ENCODE measurements around the gene SPACA1.
"Not testable (repeated sequence)": the region's sequence is repeated elsewhere in the genome, so short reads cannot be mapped to it uniquely, and the experiment has no call there.

The SPACA1 gene, protein sequence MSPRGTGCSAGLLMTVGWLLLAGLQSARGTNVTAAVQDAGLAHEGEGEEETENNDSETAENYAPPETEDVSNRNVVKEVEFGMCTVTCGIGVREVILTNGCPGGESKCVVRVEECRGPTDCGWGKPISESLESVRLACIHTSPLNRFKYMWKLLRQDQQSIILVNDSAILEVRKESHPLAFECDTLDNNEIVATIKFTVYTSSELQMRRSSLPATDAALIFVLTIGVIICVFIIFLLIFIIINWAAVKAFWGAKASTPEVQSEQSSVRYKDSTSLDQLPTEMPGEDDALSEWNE

GRCh38 chr6:88047510-88048150, at the start of gene SPACA1:
TSS of gene SPACA1 (plus strand) at chr6:88047841. CDS start at chr6:88047906, 65 bp downstream.
- no peak for DNase-seq (ENCODE audit: low read depth in 2 of 2)

DNA sequence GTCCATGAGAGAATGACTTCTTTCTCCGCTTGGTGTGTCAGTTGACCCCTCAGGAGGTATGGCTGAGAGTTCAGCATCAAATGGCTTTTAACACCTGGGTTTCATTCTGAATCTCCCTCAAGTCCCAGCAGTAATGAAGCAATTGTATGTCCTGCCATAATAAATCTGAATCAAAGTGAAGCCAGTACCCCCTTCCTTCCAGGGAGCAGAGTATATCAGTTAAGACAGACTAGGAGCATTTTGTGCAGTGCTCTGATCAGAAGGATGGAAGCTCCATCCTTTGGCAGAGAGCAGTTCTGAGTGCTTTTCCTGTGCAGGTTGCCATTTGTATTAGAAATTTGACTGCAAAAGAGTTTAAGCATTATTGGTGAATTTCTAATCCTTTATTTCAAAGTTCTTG, 46.9 kb upstream of the SPACA1 start:
- no peak for DNase-seq (ENCODE audit: low read depth in 2 of 2)

- not testable (repeated sequence) for DNase-seq (ENCODE audit: low read depth in 2 of 2)
These were observed 46.4 kb upstream of the SPACA1 start for GRCh38 chr6:88001279-88001678.

DNA sequence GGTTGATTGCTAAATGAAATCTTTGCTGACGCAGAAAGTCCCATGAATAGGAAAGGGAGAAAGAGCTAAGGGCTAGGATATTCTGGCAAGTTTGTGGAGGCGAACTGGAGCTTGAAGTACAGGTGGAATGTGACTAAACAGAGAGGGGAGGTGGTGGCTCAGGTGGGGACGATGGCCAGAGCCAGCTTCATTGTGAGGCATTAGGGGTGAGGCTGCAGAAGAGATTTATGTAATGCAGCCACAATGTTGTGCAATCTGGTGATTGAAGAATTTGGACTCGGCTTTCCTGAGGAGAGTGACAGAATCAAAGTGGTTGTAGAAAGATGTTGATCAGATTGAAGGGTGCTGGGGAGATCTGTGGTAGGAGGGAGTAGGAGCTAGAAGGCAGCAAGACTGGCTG, 42.9 kb upstream of the SPACA1 start:
- no peak for DNase-seq (ENCODE audit: low read depth in 2 of 2)

DNA sequence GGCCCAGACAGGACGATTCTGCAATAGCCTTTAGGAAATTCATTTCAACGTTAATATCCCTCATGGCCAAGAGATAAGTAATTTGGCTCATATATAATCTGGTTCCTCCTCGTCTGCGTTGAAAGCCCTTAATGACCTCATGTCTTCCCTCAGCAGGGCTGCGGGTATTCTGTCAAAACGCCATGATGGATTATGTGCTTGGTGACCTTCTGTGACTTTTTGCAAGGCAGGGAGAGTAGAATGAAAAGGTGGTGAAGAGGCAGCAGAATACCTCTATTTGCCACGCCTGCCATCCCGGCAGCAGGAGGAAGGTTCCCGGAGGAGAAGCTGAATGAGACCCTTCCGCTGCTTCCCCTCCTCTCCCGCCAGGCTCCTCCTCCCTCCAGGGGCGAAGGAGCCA, 41.1 kb upstream of the SPACA1 start:
- DNase-seq (ENCODE audit: low read depth in 2 of 2): no peak

DNA sequence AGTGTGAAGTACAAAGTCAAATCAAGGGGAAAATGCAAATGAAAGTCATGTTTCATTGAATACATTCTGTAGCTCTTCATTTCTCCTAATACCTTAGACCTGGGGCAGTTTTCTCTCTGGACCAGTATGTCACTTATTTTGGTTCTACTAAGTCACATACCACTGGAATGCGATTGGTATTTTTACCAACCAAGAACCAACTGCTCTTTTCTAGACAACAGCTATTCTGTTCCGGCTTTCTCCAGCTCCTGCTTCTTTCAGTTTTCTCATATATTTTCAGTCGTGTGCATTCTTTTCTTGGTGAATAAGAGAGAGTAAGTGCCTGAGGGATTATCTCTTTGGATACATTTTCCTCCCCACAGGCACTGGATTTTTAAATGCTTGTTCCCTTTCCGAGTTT, 39.2 kb upstream of the SPACA1 start:
- DNase-seq (ENCODE audit: low read depth in 2 of 2): no peak

GRCh38 chr6:88008831-88009231, 38.8 kb upstream of the SPACA1 start:
- DNase-seq (ENCODE audit: low read depth in 2 of 2): no peak

GRCh38 chr6:88013015-88013414, 34.6 kb upstream of the SPACA1 start:
- DNase-seq (ENCODE audit: low read depth in 2 of 2): no peak

GRCh38 chr6:88013554-88013953, 34.1 kb upstream of the SPACA1 start:
- DNase-seq (ENCODE audit: low read depth in 2 of 2): no peak

DNA sequence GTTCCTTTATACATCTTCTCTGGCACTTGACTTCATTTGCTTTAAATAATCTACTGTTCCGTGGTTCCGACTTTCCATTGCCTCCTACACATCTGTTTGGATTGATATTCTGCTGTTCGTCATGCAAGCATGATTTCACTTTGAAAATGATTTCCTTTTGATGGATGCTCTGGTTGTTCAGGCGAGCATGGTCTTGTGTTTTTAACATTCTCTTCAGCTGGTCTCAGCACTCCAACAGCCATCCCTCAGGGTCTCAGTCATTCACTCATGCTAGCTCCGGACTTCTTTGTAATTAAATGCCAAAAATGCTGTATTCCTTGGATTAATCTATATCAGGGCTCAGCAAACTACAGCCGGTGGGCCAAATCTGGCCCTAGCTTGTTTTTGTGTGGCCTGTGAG, 27.2 kb upstream of the SPACA1 start:
- no peak for DNase-seq (ENCODE audit: low read depth in 2 of 2)

- DNase-seq (ENCODE audit: low read depth in 2 of 2): no peak
These were observed 22.9 kb upstream of the SPACA1 start for GRCh38 chr6:88024696-88025095.

DNA sequence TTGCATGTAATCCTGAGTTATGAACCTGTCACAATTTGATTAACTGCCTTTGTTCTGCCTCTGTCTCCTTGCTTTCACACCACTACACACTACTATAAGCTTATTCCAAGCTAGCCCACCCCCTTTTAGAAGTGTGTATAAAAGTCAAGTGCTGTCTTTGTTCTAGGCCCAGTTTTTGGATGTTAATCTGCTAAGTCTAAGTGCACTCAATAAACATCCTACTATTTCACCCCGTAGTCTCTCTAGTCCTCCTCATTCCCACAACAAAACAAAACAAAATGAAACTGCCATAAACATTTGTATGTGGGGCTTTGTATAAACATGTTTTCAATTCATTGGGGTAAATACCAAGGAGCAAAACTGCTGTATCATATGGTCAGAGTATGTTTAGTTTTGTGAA, 16.1 kb upstream of the SPACA1 start:
- DNase-seq (ENCODE audit: low read depth in 2 of 2): no peak

- no peak for DNase-seq (ENCODE audit: low read depth in 2 of 2)
These were observed 3.1 kb upstream of the SPACA1 start for GRCh38 chr6:88044530-88044929.

GRCh38 chr6:88045521-88046136, 2.0 kb upstream of the SPACA1 start:
- DNase-seq (ENCODE audit: low read depth in 2 of 2): no peak

GRCh38 chr6:88048578-88048977, 937 bp downstream of the SPACA1 start:
- DNase-seq (ENCODE audit: low read depth in 2 of 2): no peak

DNA sequence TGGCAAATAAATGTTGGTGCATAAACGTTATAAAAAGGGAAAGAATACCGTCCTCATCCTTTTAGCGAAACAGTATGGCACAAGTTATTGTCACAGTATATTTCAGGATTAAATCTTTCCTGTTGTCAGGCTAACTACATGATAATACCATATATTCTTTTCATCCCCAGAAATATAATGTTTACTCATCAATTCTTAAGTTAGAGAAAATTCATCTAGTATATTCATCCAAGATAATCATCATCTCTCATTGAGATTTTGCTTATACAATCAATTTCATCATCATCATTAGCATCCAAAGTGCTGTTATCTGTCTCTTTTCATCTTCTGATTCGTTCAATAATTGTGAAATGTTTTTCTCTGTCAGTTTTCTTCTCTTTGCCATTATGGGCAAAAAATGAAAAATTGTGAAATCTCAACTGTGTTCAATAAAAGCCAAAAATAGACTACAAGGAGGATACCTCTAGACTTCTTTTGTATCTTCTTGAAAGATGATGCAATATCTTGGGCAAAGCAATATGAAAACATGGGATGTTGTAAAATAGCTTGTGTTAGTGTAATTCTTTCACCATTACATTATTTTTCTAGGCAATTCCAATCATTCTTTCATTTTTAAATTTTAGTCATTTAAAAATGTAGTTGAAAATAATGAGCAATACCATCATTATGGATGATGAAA, 2.6 kb downstream of the SPACA1 start:
- DNase-seq (ENCODE audit: low read depth in 2 of 2): no peak

GRCh38 chr6:88059191-88059590, 11.6 kb downstream of the SPACA1 start:
- DNase-seq (ENCODE audit: low read depth in 2 of 2): no peak

- DNase-seq (ENCODE audit: low read depth in 2 of 2): no peak
These were observed 14.7 kb downstream of the SPACA1 start for GRCh38 chr6:88062376-88062775.

DNA sequence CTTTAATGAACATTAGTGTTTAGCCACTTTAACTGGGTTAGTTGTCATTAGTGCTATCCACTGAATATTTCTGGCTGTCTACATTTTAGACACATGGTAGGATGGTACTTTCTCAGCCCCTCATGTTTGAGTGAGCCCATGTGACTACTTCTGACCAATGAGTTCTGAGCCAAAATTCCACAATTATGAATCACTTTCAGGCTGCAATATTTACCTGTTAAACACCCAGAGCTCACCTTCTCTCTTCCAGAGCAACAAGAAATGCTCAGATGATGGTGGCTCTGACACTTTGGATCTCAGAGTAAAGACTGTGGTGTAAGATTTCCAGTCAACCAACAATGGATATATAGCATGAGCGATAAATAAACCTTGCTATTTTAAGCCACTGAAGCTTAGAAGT, 24.8 kb downstream of the SPACA1 start:
- DNase-seq (ENCODE audit: low read depth in 2 of 2): no peak

DNA sequence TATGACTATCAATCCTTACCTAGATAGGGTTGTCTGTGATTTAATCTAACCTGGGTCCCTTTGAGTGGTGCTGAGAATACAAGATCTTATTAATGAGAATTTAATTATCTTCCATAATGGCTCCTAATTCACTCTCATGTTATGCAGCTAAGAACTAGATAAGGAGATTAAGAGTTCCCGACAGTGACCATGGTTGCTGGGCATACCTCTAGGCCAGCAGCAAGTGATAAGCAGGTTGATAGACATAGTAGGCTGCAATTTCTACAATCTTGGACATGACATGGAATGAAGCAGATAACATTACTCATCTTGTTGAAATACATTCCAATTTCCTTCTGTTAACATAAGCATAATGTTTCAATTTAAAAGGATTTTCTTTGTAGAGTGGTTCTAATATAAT, 27.1 kb downstream of the SPACA1 start:
- DNase-seq (ENCODE audit: low read depth in 2 of 2): no peak

- no peak for DNase-seq (ENCODE audit: low read depth in 2 of 2)
These were observed 29.7 kb downstream of the SPACA1 start for GRCh38 chr6:88077305-88077704.

DNA sequence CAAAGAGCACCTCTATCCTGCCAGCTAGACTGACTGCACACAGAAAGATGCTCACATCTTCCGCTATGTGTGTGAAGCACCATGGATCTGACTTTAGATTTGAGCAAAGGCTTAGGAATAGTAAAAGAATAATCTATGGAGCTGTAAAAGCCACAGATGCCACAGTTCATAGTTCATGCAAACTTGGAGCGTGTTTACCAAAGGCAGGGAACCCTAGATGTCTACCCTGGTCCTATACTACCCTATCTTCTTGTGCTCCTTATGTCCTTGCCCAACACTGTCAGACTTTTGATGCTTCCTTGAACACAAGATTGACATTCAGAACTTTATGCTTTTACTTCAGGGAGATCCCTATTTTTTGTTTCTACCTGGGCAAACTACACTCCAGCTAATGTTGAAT, 39.2 kb downstream of the SPACA1 start:
- DNase-seq (ENCODE audit: low read depth in 2 of 2): no peak

DNA sequence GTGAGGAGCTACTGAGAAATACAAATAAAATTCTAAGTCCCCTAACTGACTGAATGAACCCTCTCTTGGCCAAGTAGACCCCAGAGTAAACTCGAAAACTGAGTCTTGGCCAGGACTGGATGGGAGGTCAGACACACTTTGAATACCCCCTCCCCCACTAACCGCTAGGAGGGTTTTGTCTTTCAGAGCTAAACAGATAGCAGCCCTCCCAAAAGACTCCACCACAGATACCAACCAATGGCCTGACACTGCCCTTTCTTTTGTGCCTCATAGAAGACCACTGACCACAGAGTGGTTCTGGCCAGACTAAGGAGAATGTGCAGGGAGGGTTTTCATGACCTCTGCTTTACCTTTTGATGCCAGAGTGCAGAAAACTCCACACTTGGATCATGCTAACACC, 42.1 kb downstream of the SPACA1 start:
- DNase-seq (ENCODE audit: low read depth in 2 of 2): no peak
